K562 treated with DMSO at 1 percent for 4 hours (cell line): ENCODE data around the gene TBC1D3G. TPM values are rescaled to one million over a fixed set of nuclear protein-coding genes. Genes with fewer than 3 reads are reported as not detected.

Source experiments
- total RNA-seq: library from RNA; unstranded; fragments of 300-600 nt; gene quantifications from 2 replicates; pipeline ENCODE4 v1.2.3, GENCODE V29; 2022; ENCODE audit not compliant: insufficient read depth

Gene TBC1D3G
- total RNA-seq, result not detected in 2 replicates

GRCh38 chr17:36323584-36323983 is at the start of gene TBC1D3G:
Gene TBC1D3G, plus strand, starts transcription at chr17:36323884. Its CDS starts 1,528 bp downstream, at chr17:36325412.

Other genes starting within 250 kb of the TBC1D3G start
- gene CCL3, start 233.7 kb upstream of the TBC1D3G start, total RNA-seq, result not detected in 2 replicates
- not detected in 2 replicates for gene CCL4, start 220.1 kb upstream of the TBC1D3G start, total RNA-seq
- not detected in 2 replicates for gene TBC1D3B, start 147.2 kb upstream of the TBC1D3G start, total RNA-seq
- gene CCL3L1, start 127.1 kb upstream of the TBC1D3G start, total RNA-seq, result not detected in 2 replicates
- not detected in 2 replicates for gene CCL4L2, start 112.8 kb upstream of the TBC1D3G start, total RNA-seq
- gene TBC1D3I, start 59.3 kb upstream of the TBC1D3G start, total RNA-seq, result not detected in 2 replicates
- not detected in 2 replicates for gene TBC1D3H, start 64.6 kb downstream of the TBC1D3G start, total RNA-seq
- gene ZNHIT3, start 162.8 kb downstream of the TBC1D3G start, total RNA-seq, result 77.7 and 82.1 TPM in 2 replicates
- gene MYO19, start 211.0 kb downstream of the TBC1D3G start, total RNA-seq, result 46.7 and 69.8 TPM in 2 replicates
- 6.6 and 9.3 TPM in 2 replicates for gene PIGW, start 211.1 kb downstream of the TBC1D3G start, total RNA-seq
- gene GGNBP2, start 221.0 kb downstream of the TBC1D3G start, total RNA-seq, result 54.5 and 55.9 TPM in 2 replicates